Left kidney (tissue), 2 donors: ENCODE results near the gene FNDC11. TPM values are rescaled to one million over a fixed set of nuclear protein-coding genes. Genes with fewer than 3 reads are reported as not detected.
"Not testable (repeated sequence)": the region's sequence is repeated elsewhere in the genome, so short reads cannot be mapped to it uniquely, and the experiment has no call there.

Experiments
- DNase-seq: peaks from one replicate; pipeline ENCODE4 v3.0.0-alpha.2; 2013
- polyA plus RNA-seq: library from polyadenylated mRNA; unstranded; fragments of 120-200 nt; gene quantifications from one replicate; pipeline ENCODE4 v1.2.1, GENCODE V29; 2013; ENCODE audit not compliant: insufficient read length

Gene FNDC11
- polyA plus RNA-seq, 1 donor: 0.81 TPM

- DNase-seq: no peak
Measured at GRCh38 chr20:63566395-63567135, 12.6 kb downstream of the FNDC11 start.

- DNase-seq: no peak
Measured at GRCh38 chr20:63567136-63567385, 13.1 kb downstream of the FNDC11 start.

- DNase-seq: no peak
Measured at GRCh38 chr20:63567386-63568169, 13.6 kb downstream of the FNDC11 start.

GRCh38 chr20:63568170-63568981 is 14.4 kb downstream of the FNDC11 start:
- DNase-seq: no peak

GRCh38 chr20:63568986-63569949 is 15.3 kb downstream of the FNDC11 start:
- DNase-seq: no peak

GRCh38 chr20:63570281-63571086 is 16.5 kb downstream of the FNDC11 start:
- DNase-seq: no peak

GRCh38 chr20:63571087-63571478 is 17.1 kb downstream of the FNDC11 start:
- not testable (repeated sequence) for DNase-seq

- no peak for DNase-seq
Measured at GRCh38 chr20:63572071-63572787, 18.3 kb downstream of the FNDC11 start.

GRCh38 chr20:63572788-63573646 is 19.1 kb downstream of the FNDC11 start:
- no peak for DNase-seq

GRCh38 chr20:63573647-63574131 is 19.7 kb downstream of the FNDC11 start:
- DNase-seq: no peak

GRCh38 chr20:63574156-63574828 is 20.3 kb downstream of the FNDC11 start, which contains the start of gene HELZ2:
TSS of gene HELZ2 (minus strand) at chr20:63574239. CDS start at chr20:63572385, 1,854 bp downstream.
- DNase-seq: peak; percentile 55

- DNase-seq: no peak
Measured at GRCh38 chr20:63574829-63575743, 21.1 kb downstream of the FNDC11 start.

GRCh38 chr20:63576311-63576710 is 22.4 kb downstream of the FNDC11 start:
- DNase-seq: no peak

GRCh38 chr20:63577317-63577894 is 23.4 kb downstream of the FNDC11 start:
- DNase-seq: no peak

- DNase-seq: no peak
Measured at GRCh38 chr20:63578224-63579016, 24.5 kb downstream of the FNDC11 start.
